ENCODE measurements around the gene LPCAT4. TPM values are rescaled to one million over a fixed set of nuclear protein-coding genes. Genes with fewer than 3 reads are reported as not detected.

The LPCAT4 gene
- total and polyA plus RNA-seq, 2 of the 8 experiments (the other 6 are each of a cell fraction or from before 2014, with no cell fraction given): 69.3 to 109 TPM

DNA sequence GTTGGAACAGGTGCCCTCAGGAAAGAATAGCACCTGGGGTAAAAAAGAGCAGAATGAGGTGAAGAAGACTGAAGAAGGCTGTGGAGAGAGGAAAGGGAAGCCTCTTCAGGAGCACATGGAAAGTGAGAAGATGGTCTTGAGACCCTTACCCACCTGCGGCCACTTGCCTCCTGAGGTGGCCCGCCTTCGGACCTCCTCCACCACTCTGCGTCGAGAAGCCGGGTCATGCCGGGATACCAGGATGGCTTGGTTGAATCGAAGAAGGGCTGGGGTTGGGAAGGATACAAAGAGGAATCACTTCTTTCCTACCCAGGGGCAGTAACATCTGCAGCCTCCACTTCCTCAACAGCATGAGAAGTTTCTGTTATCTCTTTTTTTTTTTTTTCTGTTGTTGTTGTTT is 3.0 kb downstream of the LPCAT4 start:
- POLR2A ChIA-PET (ENCODE audit: partially characterized antibody): no interaction called here
- peaks cover 5 to 12% (median 7%) of the 10 kb centered on the region in 4 experiments for H3K4me1 ChIP-seq (replicated peaks in 1 of 4; ENCODE audit: control insufficient read depth in 3 of 4, insufficient read depth in 4 of 4, low read length in 3 of 4)
- H4K8ac ChIP-seq (ENCODE audit: extremely low read depth, insufficient read depth, low read length): no peak overlapping the region
- 90% methylated on average over 8 of the region's 8 CpGs; no CpG with 5 or more reads in 1 of the 2 experiments for WGBS, 2 experiments (ENCODE audit: extremely low coverage in 1 of 2, insufficient coverage in 1 of 2, insufficient read length in 1 of 2, insufficient replicate concordance in 2 of 2, low coverage in 1 of 2, low lambda C conversion rate in 2 of 2, missing lambda C conversion rate in 1 of 2)
- no peaks in the 10 kb centered on the region for H3K9me3 ChIP-seq (ENCODE audit: insufficient read depth in 2 of 2, low read depth in 1 of 2, low read length in 1 of 2)
- H2BK12ac ChIP-seq (ENCODE audit: low read depth, low read length): no peak overlapping the region
- H2BK20ac ChIP-seq (ENCODE audit: low read length): no peak overlapping the region
- no peak overlapping the region for H2AK5ac ChIP-seq (ENCODE audit: low read depth, low read length)
- no peak overlapping the region for H3K18ac ChIP-seq (ENCODE audit: extremely low read depth, low read length)
- peaks cover 5 to 31% (median 19%) of the 10 kb centered on the region in 4 experiments for H3K36me3 ChIP-seq (ENCODE audit: control insufficient read depth in 2 of 4, insufficient read depth in 4 of 4, low read length in 3 of 4)
- H2AFZ ChIP-seq (ENCODE audit: low read length): no peak overlapping the region
- H4K91ac ChIP-seq (replicated peaks; ENCODE audit: insufficient read length, low read length): no peak overlapping the region
- H3K23me2 ChIP-seq (ENCODE audit: low read depth, low read length): peaks cover 4% of the 10 kb centered on the region; the same call in 1 of the 2 replicates
- no peak overlapping the region for H3K56ac ChIP-seq (replicated peaks; ENCODE audit: insufficient read length, low read depth, low read length)
- H3K4me3 ChIP-seq (ENCODE audit: extremely low read depth in 1 of 4, insufficient read depth in 2 of 4, low read depth in 3 of 4, low read length in 4 of 4): no peak overlapping the region
- H3K4ac ChIP-seq (replicated peaks; ENCODE audit: insufficient read length, low read depth, low read length): no peak overlapping the region
- H3K23ac ChIP-seq (ENCODE audit: insufficient read length): no peak overlapping the region
- H2BK120ac ChIP-seq (replicated peaks; ENCODE audit: low read depth, low read length): no peak overlapping the region
- H3K14ac ChIP-seq (ENCODE audit: insufficient read length): no peak overlapping the region
- H4K20me1 ChIP-seq (replicated peaks in 1 of 2; ENCODE audit: control insufficient read depth in 1 of 2, insufficient read depth in 2 of 2, low read length in 2 of 2): peaks cover 8% of the 10 kb centered on the region in 2 experiments
- H3K4me2 ChIP-seq (ENCODE audit: insufficient read depth in 1 of 2, low read depth in 2 of 2, low read length in 2 of 2): no peak overlapping the region
- peaks cover 4 to 21% of the 10 kb centered on the region in 2 experiments; a peak in 3 of 4 replicates for H3K79me2 ChIP-seq (ENCODE audit: control insufficient read depth in 1 of 2, insufficient read depth in 2 of 2, low read length in 2 of 2)
- peaks cover 14% of the 10 kb centered on the region for H3K79me1 ChIP-seq (ENCODE audit: low read depth, low read length)
- no peaks in the 10 kb centered on the region for H3K27me3 ChIP-seq (replicated peaks in 1 of 4; ENCODE audit: control insufficient read depth in 3 of 4, extremely low read depth in 1 of 4, insufficient read depth in 3 of 4, low read length in 3 of 4)
- no peak overlapping the region for H3K27ac ChIP-seq (ENCODE audit: low read depth, low read length)
- H3K9ac ChIP-seq (replicated peaks in 1 of 4; ENCODE audit: extremely low read depth in 1 of 4, low read depth in 3 of 4, low read length in 3 of 4): no peak overlapping the region
- H2BK5ac ChIP-seq (ENCODE audit: low read depth, low read length): no peak overlapping the region
- FAIRE-seq (no peak), DNase-seq (ENCODE audit: low read depth in 1 of 2, low spot score in 2 of 2) (no peak)
- H2BK15ac ChIP-seq (ENCODE audit: low read length): no peak overlapping the region
- no peak overlapping the region for H4K5ac ChIP-seq (ENCODE audit: insufficient read length, low read depth, low read length)
- TF ChIP-seq KDM4A (IDR thresholded peaks at IDR 0.05; ENCODE audit: low read depth, low read length, severe bottlenecking): no peak
- CTCF ChIA-PET (ENCODE audit: partially characterized antibody): interaction anchor here (0.7 kb wide), 1 partner anchor 71 kb away, joined by 6 read pairs; no protein-coding TSS in a partner anchor

Data from H1 (cell line).